DOHH2 (cell line): ENCODE data around the gene MGAT4B.

Experiments
- CTCF ChIP-seq: fragments of 200-600 bp; sonication (generic); IDR thresholded peaks from one replicate; pipeline ENCODE4 v1.5.1; 2014; ENCODE audit warnings: antibody characterized with exemption, mild to moderate bottlenecking, low read depth, low read length; ENCODE audit not compliant: poor library complexity, severe bottlenecking
- EZH2phosphoT487 ChIP-seq: fragments of 200-600 bp; sonication (generic); IDR thresholded peaks from 2 replicates; pipeline ENCODE4 v1.6.1; 2017; ENCODE audit warnings: borderline replicate concordance, mild to moderate bottlenecking, antibody characterized with exemption, low read length, moderate library complexity, mixed read lengths

- TF ChIP-seq CTCF (no peak), EZH2phosphoT487 (no peak)
Observed at GRCh38 chr5:179773686-179774040, 33.0 kb downstream of the MGAT4B start.
